T1000 (cell line): ENCODE data around the gene SZT2.
"Not testable (repeated sequence)": the region's sequence is repeated elsewhere in the genome, so short reads cannot be mapped to it uniquely, and the experiment has no call there.

Source experiments
- DNase-seq: peaks from one replicate; lab custom pipeline; 2025; ENCODE audit warnings: mixed read lengths; lab: John Stamatoyannopoulos, UW

SZT2 gene

GRCh38 chr1:43454270-43455011, 64.7 kb downstream of the SZT2 start:
- DNase-seq, result peak; percentile 49

GRCh38 chr1:43455213-43455889, 65.7 kb downstream of the SZT2 start:
- DNase-seq, result no peak

- not testable (repeated sequence) for DNase-seq
Observed at GRCh38 chr1:43458379-43458778, 68.7 kb downstream of the SZT2 start.

GRCh38 chr1:43460988-43461693, 71.4 kb downstream of the SZT2 start:
- DNase-seq, result no peak

GRCh38 chr1:43463479-43463878, 73.8 kb downstream of the SZT2 start:
- no peak for DNase-seq

- peak; percentile 55 for DNase-seq
Observed at GRCh38 chr1:43464681-43465504, 75.2 kb downstream of the SZT2 start.

GRCh38 chr1:43465505-43466067, 75.9 kb downstream of the SZT2 start:
- no peak for DNase-seq

- no peak for DNase-seq
Observed at GRCh38 chr1:43466403-43466802, 76.7 kb downstream of the SZT2 start.

GRCh38 chr1:43468414-43468813, 78.7 kb downstream of the SZT2 start:
- DNase-seq, result no peak

GRCh38 chr1:43469932-43470331, 80.2 kb downstream of the SZT2 start:
- no peak for DNase-seq

- DNase-seq, result no peak
Observed at GRCh38 chr1:43472087-43472462, 82.4 kb downstream of the SZT2 start.

- peak; percentile 74 for DNase-seq
Observed at GRCh38 chr1:43472463-43473151, 82.9 kb downstream of the SZT2 start.

GRCh38 chr1:43473463-43473862, 83.8 kb downstream of the SZT2 start:
- no peak for DNase-seq

GRCh38 chr1:43475611-43476401, 86.1 kb downstream of the SZT2 start:
- DNase-seq, result not testable (repeated sequence)

GRCh38 chr1:43477716-43478115, 88.0 kb downstream of the SZT2 start:
- DNase-seq, result no peak

- no peak for DNase-seq
Observed at GRCh38 chr1:43479414-43479813, 89.7 kb downstream of the SZT2 start.

GRCh38 chr1:43481491-43481890, 91.8 kb downstream of the SZT2 start:
- DNase-seq, result no peak

- DNase-seq, result no peak
Observed at GRCh38 chr1:43482215-43482614, 92.5 kb downstream of the SZT2 start.

- no peak for DNase-seq
Observed at GRCh38 chr1:43484367-43484766, 94.7 kb downstream of the SZT2 start.

GRCh38 chr1:43488165-43488564, 98.5 kb downstream of the SZT2 start:
- DNase-seq, result no peak
